ENCODE results near the gene TRPV2.

TRPV2 gene

GRCh38 chr17:16459271-16459670 lies 43.9 kb downstream of the TRPV2 start:
- no peak for FAIRE-seq

- no peak for FAIRE-seq
Measured at GRCh38 chr17:16459855-16460550, 44.6 kb downstream of the TRPV2 start.

GRCh38 chr17:16460796-16461605 lies 45.6 kb downstream of the TRPV2 start:
- FAIRE-seq, result no peak

- FAIRE-seq, result no peak
Measured at GRCh38 chr17:16461606-16461866, 46.2 kb downstream of the TRPV2 start.

- FAIRE-seq, result no peak
Measured at GRCh38 chr17:16462070-16462864, 46.9 kb downstream of the TRPV2 start.

- FAIRE-seq, result no peak
Measured at GRCh38 chr17:16463358-16464302, 48.3 kb downstream of the TRPV2 start.

GRCh38 chr17:16464303-16465051 lies 49.1 kb downstream of the TRPV2 start:
- FAIRE-seq, result no peak

- no peak for FAIRE-seq
Measured at GRCh38 chr17:16465052-16465312, 49.6 kb downstream of the TRPV2 start.

GRCh38 chr17:16465861-16466338 lies 50.5 kb downstream of the TRPV2 start:
- FAIRE-seq, result no peak

GRCh38 chr17:16466407-16466806 lies 51.0 kb downstream of the TRPV2 start:
- no peak for FAIRE-seq

- FAIRE-seq, result no peak
Measured at GRCh38 chr17:16467044-16467443, 51.7 kb downstream of the TRPV2 start.

GRCh38 chr17:16467886-16468285 lies 52.5 kb downstream of the TRPV2 start:
- no peak for FAIRE-seq

- no peak for FAIRE-seq
Measured at GRCh38 chr17:16468428-16468992, 53.1 kb downstream of the TRPV2 start.

GRCh38 chr17:16470265-16470664 lies 54.9 kb downstream of the TRPV2 start:
- no peak for FAIRE-seq

- no peak for FAIRE-seq
Measured at GRCh38 chr17:16471295-16471694, 55.9 kb downstream of the TRPV2 start.

- FAIRE-seq, result no peak
Measured at GRCh38 chr17:16472539-16472938, 57.2 kb downstream of the TRPV2 start.

GRCh38 chr17:16473044-16474011 lies 58.0 kb downstream of the TRPV2 start:
- FAIRE-seq, result no peak

- FAIRE-seq, result no peak
Measured at GRCh38 chr17:16474012-16474725, 58.8 kb downstream of the TRPV2 start.

GRCh38 chr17:16475179-16475704 lies 59.9 kb downstream of the TRPV2 start:
- FAIRE-seq, result no peak
